Keratinocyte (primary cell): ENCODE results near the gene MGMT. TPM values are rescaled to one million over a fixed set of nuclear protein-coding genes. Genes with fewer than 3 reads are reported as not detected.

Source experiments
- DNase-seq: peaks from one replicate; pipeline ENCODE4 v3.0.0-alpha.2; 2011; ENCODE audit warnings: low read depth, missing footprints, low spot score
- FAIRE-seq: peaks from 2 replicates; lab custom pipeline; 2011; peaks lifted over from hg19 to GRCh38; lab: Jason Lieb, UNC
- H2AFZ ChIP-seq: 2 replicates; pipeline ENCODE4 v1.6.0; 2012; ENCODE audit warnings: low read length, control low read depth, inconsistent platforms; ENCODE audit not compliant: control insufficient read depth
- H3K27ac ChIP-seq: 2 replicates; pipeline ENCODE4 v1.5.1; 2011; ENCODE audit warnings: low read length; ENCODE audit not compliant: control insufficient read depth, insufficient read depth
- H3K27me3 ChIP-seq: 3 replicates; pipeline ENCODE4 v1.6.0; 2011; ENCODE audit warnings: low read length; ENCODE audit not compliant: control insufficient read depth, insufficient read depth; ENCODE audit errors: extremely low read depth
- H3K36me3 ChIP-seq, 2 experiments: 2 replicates in 1 of 2; 3 replicates in 1 of 2; pipeline ENCODE4 v1.5.1; 2011; ENCODE audit warnings: low read length in 2 of 2, mild to moderate bottlenecking in 1 of 2; ENCODE audit not compliant: control insufficient read depth in 2 of 2, insufficient read depth in 2 of 2; ENCODE audit errors: extremely low read depth in 1 of 2
- H3K4me1 ChIP-seq: 3 replicates; pipeline ENCODE4 v1.5.1; 2011; ENCODE audit warnings: low read length; ENCODE audit not compliant: control insufficient read depth, insufficient read depth; ENCODE audit errors: extremely low read depth
- H3K4me2 ChIP-seq: 3 replicates; pipeline ENCODE4 v1.6.0; 2011; ENCODE audit warnings: low read depth, low read length; ENCODE audit not compliant: control insufficient read depth, insufficient read depth; ENCODE audit errors: extremely low read depth
- H3K4me3 ChIP-seq, 3 experiments: fragments of 200-600 bp in 1 of 3; sonication (generic) in 1 of 3; 2 replicates in 2 of 3; 3 replicates in 1 of 3; pipeline ENCODE4 v1.5.1; 2011 to 2016; ENCODE audit warnings: low read length in 3 of 3, mild to moderate bottlenecking in 3 of 3, control low read depth in 2 of 3, inconsistent platforms in 1 of 3, low read depth in 1 of 3, mixed read lengths in 1 of 3, mixed run types in 1 of 3, moderate library complexity in 1 of 3; ENCODE audit not compliant: control insufficient read depth in 2 of 3, insufficient read depth in 2 of 3; ENCODE audit errors: extremely low read depth in 1 of 3
- H3K79me2 ChIP-seq: 2 replicates; pipeline ENCODE4 v1.6.0; 2012; ENCODE audit warnings: low read length; ENCODE audit not compliant: control insufficient read depth, insufficient read depth
- H3K9ac ChIP-seq: 3 replicates; pipeline ENCODE4 v1.6.0; 2011; ENCODE audit warnings: low read length; ENCODE audit not compliant: control insufficient read depth, insufficient read depth; ENCODE audit errors: extremely low read depth
- H3K9me1 ChIP-seq: 3 replicates; pipeline ENCODE4 v1.6.0; 2011; ENCODE audit warnings: low read length; ENCODE audit not compliant: control insufficient read depth, insufficient read depth; ENCODE audit errors: extremely low read depth
- H3K9me3 ChIP-seq: 2 replicates; pipeline ENCODE4 v1.5.1; 2012; ENCODE audit warnings: low read depth, low read length; ENCODE audit not compliant: control insufficient read depth
- H4K20me1 ChIP-seq: 3 replicates; pipeline ENCODE4 v1.6.0; 2011; ENCODE audit warnings: low read length; ENCODE audit not compliant: control insufficient read depth, insufficient read depth; ENCODE audit errors: extremely low read depth
- EZH2 ChIP-seq: IDR thresholded peaks from one replicate; pipeline ENCODE4 v1.6.1; 2012; ENCODE audit warnings: inconsistent platforms, mild to moderate bottlenecking, low read length, moderate library complexity
- dilution Hi-C: fragments of 300-500 bp; cut with MboI; formaldehyde crosslinking; loops from one replicate; pipeline ENCODE4 v1.7.0; 2020; ENCODE audit warnings: low sequenced_read_pairs; ENCODE audit not compliant: extremely low pct_ligation_motif_present
- polyA plus RNA-seq, 5 experiments: library from polyadenylated mRNA; depleted of rRNA in 3 of 5; stranded (reverse) in 3 of 5; stranded (forward) in 1 of 5; unstranded in 1 of 5; fragments of >200 nt; gene quantifications; 1 replicate in 1 of 5; 2 replicates in 3 of 5; 3 replicates in 1 of 5; pipeline versions ENCODE4 v1.2.1 to v1.2.3, GENCODE V29; 2011 to 2012; ENCODE audit warnings: missing spikeins in 2 of 5, low read depth in 1 of 5, low replicate concordance in 1 of 5
- TF ChIP-seq, protein P1 (sequence below), 3 experiments: IDR thresholded peaks in 1 of 3; conservative IDR thresholded peaks in 1 of 3; optimal IDR thresholded peaks in 1 of 3; 2 replicates in 2 of 3; 3 replicates in 1 of 3; pipeline versions ENCODE3 to v1.5.1; 2011; ENCODE audit warnings: low read length in 3 of 3, mild to moderate bottlenecking in 3 of 3, moderate library complexity in 2 of 3, control low read depth in 1 of 3, inconsistent platforms in 1 of 3; ENCODE audit not compliant: insufficient read depth in 2 of 3; ENCODE audit errors: extremely low read depth in 1 of 3

MGMT gene
- polyA plus RNA-seq, 1 donor (not counting 4 experiments of a cell fraction or from before 2014, with no cell fraction given), result 15.2 TPM

DNA sequence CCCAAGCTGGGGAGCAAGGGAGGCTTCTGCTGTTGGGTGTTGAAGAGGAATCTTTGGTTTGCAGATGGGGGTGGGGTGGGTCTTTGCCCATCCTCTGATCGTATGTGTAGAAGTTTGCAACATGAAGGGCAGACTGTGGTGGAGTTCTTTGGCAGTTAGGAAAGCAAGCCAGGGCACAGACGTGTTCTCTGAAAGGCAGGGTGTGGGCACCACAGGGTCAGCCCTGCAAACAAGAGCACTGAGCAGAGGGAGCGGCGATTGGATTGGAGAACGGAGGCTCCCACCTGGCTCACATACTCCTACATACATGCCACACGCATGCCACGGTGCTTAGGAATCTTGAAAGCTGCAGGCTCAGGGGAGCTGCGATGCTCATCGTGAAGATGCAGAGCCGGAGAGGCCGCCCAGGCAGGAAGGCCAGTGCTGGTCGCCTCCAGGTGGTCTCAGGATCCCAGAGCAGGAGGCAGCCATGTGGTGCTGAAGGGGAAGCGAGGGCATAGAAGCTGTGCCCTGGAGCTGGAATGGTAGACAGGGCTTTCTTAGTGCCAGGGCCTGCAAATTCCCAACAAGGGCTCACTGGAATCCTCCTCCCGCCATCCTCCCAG is 149.0 kb downstream of the MGMT start:
- Histone ChIP-seq H3K9me3 (no peaks in the 10 kb centered on the region), H3K27ac (no peak overlapping the region), H3K4me1 (no peaks in the 10 kb centered on the region), H4K20me1 (no peaks in the 10 kb centered on the region), H3K9me1 (no peaks in the 10 kb centered on the region), H3K27me3 (no peaks in the 10 kb centered on the region), H3K4me3 (no peak overlapping the region), H3K9ac (no peak overlapping the region), H2AFZ (no peak overlapping the region), H3K4me2 (no peak overlapping the region), H3K79me2 (no peaks in the 10 kb centered on the region), H3K36me3 (no peaks in the 10 kb centered on the region)
- DNase-seq (no peak), FAIRE-seq (no peak)
- dilution Hi-C loops, result no loop called here
- TF ChIP-seq, protein P1, sequence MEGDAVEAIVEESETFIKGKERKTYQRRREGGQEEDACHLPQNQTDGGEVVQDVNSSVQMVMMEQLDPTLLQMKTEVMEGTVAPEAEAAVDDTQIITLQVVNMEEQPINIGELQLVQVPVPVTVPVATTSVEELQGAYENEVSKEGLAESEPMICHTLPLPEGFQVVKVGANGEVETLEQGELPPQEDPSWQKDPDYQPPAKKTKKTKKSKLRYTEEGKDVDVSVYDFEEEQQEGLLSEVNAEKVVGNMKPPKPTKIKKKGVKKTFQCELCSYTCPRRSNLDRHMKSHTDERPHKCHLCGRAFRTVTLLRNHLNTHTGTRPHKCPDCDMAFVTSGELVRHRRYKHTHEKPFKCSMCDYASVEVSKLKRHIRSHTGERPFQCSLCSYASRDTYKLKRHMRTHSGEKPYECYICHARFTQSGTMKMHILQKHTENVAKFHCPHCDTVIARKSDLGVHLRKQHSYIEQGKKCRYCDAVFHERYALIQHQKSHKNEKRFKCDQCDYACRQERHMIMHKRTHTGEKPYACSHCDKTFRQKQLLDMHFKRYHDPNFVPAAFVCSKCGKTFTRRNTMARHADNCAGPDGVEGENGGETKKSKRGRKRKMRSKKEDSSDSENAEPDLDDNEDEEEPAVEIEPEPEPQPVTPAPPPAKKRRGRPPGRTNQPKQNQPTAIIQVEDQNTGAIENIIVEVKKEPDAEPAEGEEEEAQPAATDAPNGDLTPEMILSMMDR (optimal IDR thresholded peaks at IDR 0.05 in 1 of 3, IDR thresholded peaks at IDR 0.05 in 1 of 3, conservative IDR thresholded peaks at IDR 0.05 in 1 of 3; ENCODE audit: extremely low read depth in 1 of 3, insufficient read depth in 2 of 3, low read length in 3 of 3), result no peak

DNA sequence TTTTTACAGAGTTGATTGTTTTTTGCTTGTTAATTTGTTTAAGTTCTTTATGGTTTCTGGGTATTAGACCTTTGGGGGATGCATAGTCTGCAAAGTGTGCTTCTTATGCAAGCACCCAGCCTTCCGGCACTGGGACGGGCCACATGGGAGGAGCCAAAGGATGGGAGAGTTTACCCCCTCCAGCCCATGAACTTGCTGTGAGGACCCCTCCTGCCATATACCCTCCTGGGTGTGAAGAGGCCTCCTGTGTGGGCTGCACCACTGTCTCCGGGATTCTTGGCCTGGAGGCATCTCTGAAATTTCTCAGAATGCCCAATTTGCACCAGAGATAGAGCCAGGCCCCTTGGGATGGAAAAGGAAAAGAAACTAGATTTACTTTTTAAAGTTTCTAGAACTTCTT is 150.7 kb downstream of the MGMT start:
- Histone ChIP-seq H3K9ac (no peak overlapping the region), H4K20me1 (no peaks in the 10 kb centered on the region), H2AFZ (no peak overlapping the region), H3K36me3 (no peaks in the 10 kb centered on the region), H3K4me3 (no peak overlapping the region), H3K27ac (no peak overlapping the region), H3K4me2 (no peak overlapping the region), H3K79me2 (no peaks in the 10 kb centered on the region), H3K9me3 (no peaks in the 10 kb centered on the region), H3K4me1 (no peaks in the 10 kb centered on the region), H3K9me1 (no peaks in the 10 kb centered on the region), H3K27me3 (no peaks in the 10 kb centered on the region)
- DNase-seq, result no peak
- dilution Hi-C loops, result no loop called here
- no peak for FAIRE-seq
- TF ChIP-seq EZH2, result no peak

DNA sequence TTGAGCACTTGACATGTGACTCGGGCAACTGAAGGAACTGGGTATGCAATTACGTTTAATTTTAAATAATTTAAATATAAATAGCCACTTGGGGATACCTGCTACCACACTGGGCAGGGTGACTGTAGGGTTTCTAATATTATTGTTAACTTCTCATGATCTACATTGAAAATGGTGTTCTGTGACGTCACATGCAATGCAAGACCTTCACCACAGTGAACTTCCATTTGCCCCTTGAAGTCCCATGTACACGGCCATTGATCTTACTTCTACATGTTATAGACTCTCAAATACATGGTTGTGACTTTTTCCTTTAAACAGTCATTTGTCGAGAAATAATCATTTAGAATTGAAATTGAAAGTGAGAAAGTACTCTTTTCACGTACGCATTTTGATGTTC is 154.0 kb downstream of the MGMT start:
- H4K20me1 ChIP-seq, result no peaks in the 10 kb centered on the region
- H3K9ac ChIP-seq, result no peak overlapping the region
- no peaks in the 10 kb centered on the region for H3K4me1 ChIP-seq
- no peaks in the 10 kb centered on the region for H3K27me3 ChIP-seq
- DNase-seq (no peak), FAIRE-seq (no peak)
- H3K9me1 ChIP-seq, result no peaks in the 10 kb centered on the region
- H3K27ac ChIP-seq, result no peak overlapping the region
- no peaks in the 10 kb centered on the region for H3K79me2 ChIP-seq
- H3K4me2 ChIP-seq, result no peak overlapping the region
- no peaks in the 10 kb centered on the region for H3K9me3 ChIP-seq
- no peaks in the 10 kb centered on the region for H3K36me3 ChIP-seq
- dilution Hi-C loops, result no loop called here
- H3K4me3 ChIP-seq, result no peak overlapping the region
- TF ChIP-seq, protein P1 (optimal IDR thresholded peaks at IDR 0.05 in 1 of 3, IDR thresholded peaks at IDR 0.05 in 1 of 3, conservative IDR thresholded peaks at IDR 0.05 in 1 of 3; ENCODE audit: extremely low read depth in 1 of 3, insufficient read depth in 2 of 3, low read length in 3 of 3), result no peak
- TF ChIP-seq EZH2, result no peak
- no peak overlapping the region for H2AFZ ChIP-seq
